Dedifferentiated amniotic fluid mesenchymal stem cell (primary cell): ENCODE measurements around the gene PWWP2A.

Experiments used
- DNase-seq: peaks from one replicate; pipeline ENCODE4 v3.0.0-alpha.2; 2016; ENCODE audit errors: extremely low spot score

The PWWP2A gene

DNA sequence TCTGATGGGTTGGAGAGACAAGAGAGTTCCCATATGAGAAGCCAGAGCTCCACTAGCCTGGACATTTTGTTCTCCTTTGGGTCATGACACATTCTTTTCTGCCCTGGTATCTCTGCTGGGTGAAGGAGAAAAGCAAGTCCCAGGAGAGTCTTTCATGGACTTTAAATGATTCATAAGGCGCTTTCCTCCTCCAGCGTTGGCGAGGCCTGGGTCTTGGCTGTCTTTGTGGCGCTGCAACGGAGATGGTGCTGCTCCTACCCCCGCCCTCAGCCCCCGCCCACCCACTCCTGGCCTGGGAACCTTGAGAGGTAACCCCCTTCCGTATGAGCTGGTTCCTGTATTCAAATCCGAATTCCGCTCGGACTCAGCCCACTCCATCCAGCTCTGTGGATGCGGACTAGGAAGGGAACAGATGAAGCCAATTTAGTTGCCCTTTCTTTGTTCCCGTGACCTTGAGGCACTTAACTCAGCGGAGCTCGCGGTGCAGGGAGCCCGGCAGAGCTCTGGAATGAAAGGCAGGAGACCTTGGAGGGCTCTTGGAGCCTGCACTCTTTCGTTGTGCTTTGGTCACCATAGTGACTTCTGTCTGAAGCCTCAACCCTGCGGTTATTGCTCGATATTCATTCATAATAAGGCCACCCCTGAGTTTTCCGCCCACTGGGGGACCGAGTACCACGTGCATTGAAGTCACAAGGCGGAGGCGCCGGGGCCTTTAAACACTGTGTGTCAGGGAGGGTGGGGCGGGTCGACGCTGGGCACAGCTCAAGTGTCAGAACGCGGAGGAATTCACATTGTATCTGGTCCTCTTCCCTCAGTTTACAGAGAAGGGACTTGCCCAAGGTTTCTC, 14.0 kb upstream of the PWWP2A start:
- no peak for DNase-seq

GRCh38 chr5:160129841-160130240, 10.6 kb upstream of the PWWP2A start:
- no peak for DNase-seq

DNA sequence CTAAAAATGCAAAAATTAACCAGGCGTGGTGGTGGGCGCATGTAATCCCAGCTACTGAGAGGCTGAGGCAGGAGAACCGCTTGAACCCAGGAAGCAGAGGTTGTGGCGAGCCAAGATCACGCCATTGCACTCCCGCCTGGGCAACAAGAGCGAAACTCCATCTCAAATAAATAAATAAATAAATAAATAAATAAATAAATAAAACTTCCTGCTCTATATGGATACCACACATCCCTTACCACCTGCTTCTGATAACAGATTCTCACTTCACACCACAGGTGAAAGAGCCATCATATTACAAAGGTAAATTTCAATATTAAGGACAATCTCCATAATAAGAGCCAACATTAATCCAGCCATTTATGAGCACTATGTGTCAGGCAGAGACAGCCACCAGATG, 9.4 kb upstream of the PWWP2A start:
- DNase-seq: no peak

DNA sequence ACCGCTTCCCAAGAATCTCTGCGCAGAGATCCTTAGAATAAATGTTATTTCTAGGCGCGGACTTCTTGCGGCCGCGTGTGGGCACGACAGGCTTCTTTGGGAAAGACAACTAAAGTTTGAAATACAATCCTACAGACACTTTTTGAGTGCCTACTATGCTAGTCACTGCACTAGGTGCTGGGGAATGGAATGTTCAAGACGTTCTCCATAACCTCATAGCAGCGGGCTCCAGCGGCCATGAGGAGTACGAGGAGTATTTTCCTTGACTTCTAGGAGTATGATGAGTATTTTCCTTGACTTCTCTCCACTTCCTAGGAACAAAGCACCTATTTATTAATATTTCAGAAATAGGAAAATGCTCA, 636 bp upstream of the PWWP2A start:
- no peak for DNase-seq

- DNase-seq: peak; percentile 26
Measured at GRCh38 chr5:160118349-160119141, 705 bp downstream of the PWWP2A start.

DNA sequence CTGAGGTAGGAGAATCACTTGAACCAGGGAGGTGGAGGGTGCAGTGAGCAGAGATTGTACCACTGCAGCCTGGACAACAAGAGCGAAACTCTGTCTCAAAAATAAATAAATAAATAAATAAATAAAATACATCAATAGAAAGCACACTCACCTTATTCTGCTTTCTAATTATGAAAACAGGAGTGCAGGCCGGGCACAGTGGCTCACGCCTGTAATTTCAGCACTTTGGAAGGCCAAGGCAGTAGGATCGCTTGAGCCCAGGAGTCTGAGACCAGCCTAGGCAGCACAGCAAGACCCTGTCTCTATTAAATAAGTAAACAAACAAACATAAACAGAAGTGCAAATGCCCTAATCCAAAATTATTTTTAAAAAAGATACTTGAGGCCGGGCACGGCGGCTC, 2.3 kb downstream of the PWWP2A start:
- no peak for DNase-seq

DNA sequence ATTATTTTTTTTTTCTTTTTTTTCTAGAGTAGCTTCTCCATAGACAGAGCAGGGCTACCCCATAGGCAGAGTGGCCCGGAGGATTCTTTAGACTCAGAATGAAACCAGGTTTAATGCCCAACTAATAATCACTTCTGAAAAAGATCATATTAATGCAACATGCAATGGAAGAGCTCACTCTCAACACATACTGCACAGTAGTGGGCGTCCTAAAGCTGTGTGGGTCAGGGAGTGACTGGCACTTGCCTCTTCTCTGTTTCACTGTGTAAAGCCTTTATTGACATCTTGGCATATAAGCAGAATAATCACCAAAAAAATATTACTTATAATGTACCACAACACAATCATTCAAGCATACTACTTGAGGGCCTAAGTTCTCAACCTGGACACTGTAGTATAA, 11.1 kb downstream of the PWWP2A start:
- no peak for DNase-seq

DNA sequence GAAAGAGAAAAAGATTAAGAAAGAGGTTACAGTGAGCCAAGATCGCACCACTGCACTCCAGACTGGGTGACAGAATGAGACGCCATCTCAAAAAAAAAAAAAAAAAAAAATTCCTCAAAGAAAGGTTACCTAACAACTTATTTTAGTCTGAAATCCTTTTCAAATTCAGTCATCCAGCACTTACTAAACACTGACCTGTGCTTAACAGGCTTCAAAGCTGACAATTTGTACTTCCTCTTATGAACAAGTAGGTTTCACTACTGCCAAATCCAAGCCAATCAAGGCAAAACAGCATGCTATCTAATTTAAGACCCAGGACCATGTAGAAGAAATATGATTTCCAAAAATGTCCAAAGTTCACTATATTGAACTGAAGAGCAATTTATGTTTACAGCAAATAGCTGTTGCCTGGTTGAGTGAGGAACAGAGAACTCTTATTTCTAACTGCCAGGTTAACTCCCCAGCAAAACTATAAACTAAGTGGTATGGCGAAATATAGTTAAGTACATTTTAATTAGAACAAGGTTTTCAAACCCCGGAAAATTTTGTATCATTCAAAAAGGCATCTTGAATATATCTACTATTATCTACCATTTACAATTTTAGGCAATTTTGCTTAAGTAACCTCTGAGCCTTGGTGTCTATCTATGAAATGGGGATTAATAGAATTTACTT, 13.4 kb downstream of the PWWP2A start:
- DNase-seq: no peak

DNA sequence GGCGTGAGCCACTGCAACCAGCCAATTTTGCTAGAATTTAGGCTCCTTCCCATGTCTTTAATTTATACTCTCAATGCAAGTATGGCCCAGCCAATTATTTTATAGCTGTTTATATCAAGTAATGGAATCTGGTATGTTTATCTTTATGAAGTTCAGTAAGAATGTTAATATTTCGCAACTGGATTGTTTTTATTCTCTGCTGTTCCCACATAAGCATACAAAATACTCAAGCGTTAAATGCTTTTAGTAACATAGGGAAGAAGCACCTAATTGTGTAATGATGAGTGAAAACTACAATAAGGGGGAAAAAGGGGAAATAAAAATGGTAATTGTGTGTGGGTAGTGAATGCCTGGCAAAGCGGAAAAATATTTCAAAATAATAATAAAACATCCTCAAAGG, 21.3 kb downstream of the PWWP2A start:
- no peak for DNase-seq

DNA sequence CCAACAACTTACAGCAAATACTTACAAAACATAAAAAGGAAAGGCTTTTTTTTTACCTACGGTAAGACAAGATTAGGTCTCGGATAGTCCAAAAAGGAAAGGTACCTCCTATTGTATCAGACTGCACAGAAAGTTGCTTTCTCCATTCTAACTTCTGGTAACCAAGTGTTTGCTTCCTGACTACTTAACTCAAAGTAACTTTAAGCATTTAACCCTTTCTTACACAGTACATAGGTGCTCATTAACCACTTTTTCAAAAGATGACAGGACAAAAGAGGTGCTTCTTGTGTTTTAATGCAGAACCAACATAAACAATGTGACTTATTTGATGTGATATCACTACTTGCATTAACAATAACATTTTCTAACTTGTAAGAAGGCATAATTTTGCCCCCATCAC, 23.1 kb downstream of the PWWP2A start:
- DNase-seq: no peak

DNA sequence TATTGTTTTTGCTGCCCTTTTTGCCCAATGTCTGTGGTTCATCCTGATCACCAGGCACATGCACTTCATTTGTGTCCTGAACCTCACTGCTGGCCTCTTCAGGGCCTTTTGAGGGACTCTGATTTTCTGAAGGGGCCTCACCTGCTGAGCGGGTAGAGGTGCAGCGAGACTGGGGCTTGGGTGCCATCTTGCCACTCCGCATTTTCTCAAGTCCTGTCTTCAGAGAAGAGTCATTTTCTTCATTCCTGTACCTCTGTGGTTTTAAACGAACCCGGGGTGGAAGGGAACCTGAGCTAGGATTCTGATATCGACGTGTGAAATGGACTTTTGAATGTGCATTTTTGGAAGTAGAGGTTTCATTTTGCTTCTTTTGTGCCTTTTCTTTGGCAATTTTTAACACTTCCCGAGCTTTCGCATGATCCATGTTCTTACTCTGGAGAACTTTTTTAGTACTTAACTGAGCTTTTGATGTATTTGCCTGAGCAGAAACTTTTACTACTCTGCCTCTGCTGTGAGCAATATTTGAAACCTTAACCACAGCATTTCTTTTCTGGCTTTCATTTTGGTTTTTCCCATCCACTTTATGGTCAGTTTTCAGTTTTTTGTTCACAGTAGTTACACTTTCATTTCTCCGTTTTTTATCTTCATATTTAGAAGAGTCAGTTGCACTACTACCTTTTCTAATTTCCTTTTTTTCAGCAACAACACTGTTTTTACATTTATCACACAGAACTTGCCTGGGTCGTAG, 26.1 kb downstream of the PWWP2A start:
- DNase-seq: no peak

DNA sequence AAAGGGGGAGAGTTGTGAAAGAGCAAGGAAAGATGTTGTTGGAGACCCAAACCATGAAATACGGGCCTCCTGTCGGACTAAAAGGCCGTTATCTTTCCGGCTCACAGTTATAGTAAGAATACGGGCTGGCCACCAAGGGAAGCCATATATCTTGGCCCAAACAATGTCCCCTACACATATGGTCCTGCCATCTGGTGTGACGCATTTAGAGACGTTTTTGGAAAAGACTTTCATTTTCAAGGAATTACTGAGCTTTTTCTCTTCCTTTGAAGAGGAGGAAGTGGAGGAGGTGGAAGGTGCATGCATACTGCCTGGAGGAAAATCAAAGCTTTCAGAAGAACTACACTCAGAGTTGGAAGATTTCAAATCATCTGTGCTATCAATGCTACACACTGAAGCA, 26.7 kb downstream of the PWWP2A start:
- DNase-seq: no peak

GRCh38 chr5:160090059-160090458, 29.2 kb downstream of the PWWP2A start:
- no peak for DNase-seq

DNA sequence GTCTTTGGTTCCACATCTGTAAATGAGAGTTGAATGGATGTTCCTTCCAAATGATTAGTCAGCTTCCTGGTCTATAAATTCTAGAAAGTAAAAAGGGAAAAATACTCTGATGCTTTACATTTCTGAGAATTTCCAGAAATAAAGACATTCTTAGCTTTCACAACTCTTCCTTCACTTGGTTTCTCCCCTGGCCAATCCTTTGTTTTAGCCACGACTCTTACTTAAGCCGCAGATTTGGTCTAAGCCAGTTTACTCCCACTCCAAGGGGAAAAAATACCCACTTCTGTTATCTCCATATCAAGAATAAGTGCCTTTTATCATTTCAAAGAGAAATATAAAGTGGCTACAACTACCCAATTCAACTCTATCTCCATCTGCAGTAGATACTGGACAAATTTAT, 29.7 kb downstream of the PWWP2A start:
- DNase-seq: no peak

GRCh38 chr5:160088805-160089204, 30.4 kb downstream of the PWWP2A start:
- no peak for DNase-seq

DNA sequence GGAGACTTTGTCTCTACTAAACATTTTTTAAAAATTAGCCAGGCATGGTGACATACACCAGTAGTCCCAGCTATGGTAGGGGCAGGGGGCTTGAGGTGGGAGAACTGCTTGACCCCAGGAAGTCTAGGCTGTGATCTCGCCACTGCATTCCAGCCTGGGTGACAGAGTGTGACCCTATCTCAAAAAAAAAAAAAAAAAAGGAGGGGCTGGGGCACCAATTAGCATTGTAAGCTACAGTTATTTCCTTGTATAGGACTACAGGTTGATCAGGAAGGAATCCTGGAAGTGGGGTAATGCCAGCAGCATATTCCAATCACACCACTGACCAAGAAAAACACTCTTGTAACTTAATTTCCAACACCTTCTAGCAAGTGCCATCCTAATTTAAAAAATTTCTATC, 32.1 kb downstream of the PWWP2A start:
- no peak for DNase-seq

- DNase-seq: no peak
Measured at GRCh38 chr5:160084144-160084543, 35.1 kb downstream of the PWWP2A start.

GRCh38 chr5:160083501-160083900, 35.7 kb downstream of the PWWP2A start:
- no peak for DNase-seq

DNA sequence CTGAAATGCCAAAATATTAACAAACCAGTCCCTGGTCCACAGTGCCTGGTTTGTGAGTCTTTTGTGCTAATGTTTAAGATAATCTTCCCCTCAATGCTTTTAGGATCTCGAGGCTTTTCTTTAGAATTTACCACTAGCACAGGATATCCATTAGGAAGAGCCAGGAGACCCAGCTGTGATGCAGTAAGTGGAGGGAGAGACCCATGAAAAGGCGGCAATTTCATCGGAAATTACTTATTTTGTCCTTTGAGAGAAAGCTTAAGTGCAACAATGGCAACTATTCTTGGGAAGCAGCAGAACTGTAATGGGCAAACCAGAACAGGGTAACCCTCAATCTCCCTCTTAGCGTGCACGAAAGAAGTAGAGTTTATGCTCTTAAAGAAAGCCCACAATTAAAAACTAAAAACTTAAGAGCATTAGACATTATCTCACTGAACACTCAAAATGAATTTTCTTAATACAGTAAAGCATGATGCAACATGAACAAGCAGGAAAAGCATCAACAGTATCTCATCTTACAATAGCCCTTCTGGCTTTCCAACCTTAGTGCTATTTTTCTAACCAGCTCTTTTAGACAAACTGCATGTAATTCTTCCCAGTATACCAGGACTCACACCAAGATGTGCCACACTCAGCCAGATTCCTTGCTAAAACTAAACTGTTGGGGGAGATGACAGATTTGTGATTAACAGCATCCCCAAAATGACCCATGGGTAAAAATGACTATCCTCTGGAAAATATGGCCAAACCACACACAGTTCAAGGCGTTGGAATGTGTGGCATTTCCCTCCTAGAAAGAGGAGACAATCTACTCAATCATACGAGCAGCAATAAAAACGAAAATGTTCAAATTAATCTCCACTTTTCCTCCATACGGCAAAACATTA, 36.4 kb downstream of the PWWP2A start:
- DNase-seq: peak; percentile 78

- DNase-seq: no peak
Measured at GRCh38 chr5:160081495-160081894, 37.8 kb downstream of the PWWP2A start.

DNA sequence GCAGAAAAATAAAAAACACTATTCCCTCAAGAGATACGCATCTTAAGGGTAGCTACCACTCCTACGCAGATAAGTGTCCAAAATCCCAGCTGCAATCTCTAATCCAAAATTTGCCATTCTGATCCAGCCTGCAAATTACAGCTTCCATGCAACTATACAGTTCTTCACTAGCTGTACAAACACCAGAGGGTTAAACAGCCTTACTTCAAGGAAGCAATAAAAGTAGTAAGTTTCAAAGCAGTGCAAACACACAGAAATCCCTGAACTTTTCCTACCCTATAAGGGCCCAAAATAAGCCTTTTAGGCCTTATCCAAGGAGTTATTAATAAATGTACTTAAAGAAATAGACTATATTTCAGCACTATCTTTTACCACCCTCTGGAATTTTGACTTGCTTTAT, 39.5 kb downstream of the PWWP2A start:
- no peak for DNase-seq
